HuH-7.5 (cell line): ENCODE results near the gene F2RL2.

Source experiments
- DNase-seq: peaks from one replicate; pipeline ENCODE4 v3.0.0; 2011; ENCODE audit warnings: low spot score

Gene F2RL2, protein sequence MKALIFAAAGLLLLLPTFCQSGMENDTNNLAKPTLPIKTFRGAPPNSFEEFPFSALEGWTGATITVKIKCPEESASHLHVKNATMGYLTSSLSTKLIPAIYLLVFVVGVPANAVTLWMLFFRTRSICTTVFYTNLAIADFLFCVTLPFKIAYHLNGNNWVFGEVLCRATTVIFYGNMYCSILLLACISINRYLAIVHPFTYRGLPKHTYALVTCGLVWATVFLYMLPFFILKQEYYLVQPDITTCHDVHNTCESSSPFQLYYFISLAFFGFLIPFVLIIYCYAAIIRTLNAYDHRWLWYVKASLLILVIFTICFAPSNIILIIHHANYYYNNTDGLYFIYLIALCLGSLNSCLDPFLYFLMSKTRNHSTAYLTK

DNA sequence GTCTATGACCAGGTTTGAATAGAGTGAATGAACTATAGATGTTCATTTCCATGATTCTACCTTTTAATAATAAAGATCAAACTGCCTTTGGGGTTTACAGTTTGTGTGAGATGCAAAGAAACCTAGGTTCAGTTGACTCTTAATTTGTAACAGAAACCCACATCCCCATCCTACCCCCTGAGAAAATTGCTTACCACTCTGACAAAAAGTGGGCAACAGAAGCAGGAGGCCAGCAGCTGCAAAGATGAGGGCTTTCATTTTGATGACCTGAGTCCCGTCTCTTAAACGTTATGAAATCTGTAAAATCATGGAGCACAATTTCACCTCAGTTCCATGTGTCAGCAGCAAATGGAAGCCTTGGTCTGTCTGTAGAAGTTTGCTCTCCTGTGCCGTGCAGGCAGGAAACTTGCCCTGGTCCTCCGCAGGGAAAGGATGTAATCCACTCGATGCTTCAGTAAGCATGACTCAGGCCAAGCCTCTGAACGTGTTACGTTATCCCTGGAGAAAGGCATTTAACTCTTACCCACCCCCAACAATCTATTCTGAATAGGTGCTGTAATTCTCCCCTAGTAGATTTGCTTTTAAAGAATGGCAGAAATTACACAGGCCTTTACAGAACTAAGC, at the start of gene F2RL2:
Gene F2RL2, minus strand, starts transcription at position 431 of the 624 bp plus-strand sequence. Its CDS starts 173 bp downstream, at position 258.
- DNase-seq: peak; percentile 8

DNA sequence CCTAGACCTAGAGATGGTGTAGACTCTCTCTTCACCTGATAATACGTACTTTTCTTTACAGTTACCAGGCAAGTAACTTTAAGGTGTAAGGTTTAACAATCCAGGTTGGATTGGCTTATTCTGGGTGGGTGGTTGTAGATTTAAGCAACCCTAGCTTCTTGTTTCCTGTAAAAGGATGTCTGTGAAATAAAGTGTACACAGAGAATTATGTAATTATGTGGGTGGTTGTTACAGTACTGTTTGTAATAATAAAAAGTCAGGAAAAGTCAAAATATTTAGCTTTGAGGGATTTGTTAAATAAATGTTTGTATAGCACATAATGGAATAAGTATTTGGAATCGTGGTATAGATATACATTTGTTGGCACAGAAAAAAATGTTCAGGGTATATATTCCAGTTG, 49.0 kb upstream of the F2RL2 start:
- DNase-seq: no peak

DNA sequence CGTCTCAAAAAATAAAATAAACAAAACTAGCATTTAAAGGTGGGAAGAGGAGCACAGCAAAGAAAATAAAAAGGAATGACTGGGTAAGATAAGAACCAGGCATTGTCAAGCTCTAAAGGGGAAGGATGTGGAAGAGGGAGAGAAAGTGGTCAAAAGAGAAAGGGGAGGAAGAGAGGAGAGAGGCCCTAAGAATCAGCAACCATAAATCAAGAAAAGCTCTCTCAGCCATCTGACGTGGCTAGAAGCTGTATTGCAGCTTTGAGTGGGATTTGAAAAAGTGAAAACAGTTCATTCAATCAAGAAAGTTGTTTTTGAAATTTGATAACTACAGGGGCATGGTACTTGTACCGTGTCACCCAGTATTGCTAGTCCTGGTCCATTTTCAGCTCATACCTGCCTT, 47.3 kb upstream of the F2RL2 start:
- no peak for DNase-seq

DNA sequence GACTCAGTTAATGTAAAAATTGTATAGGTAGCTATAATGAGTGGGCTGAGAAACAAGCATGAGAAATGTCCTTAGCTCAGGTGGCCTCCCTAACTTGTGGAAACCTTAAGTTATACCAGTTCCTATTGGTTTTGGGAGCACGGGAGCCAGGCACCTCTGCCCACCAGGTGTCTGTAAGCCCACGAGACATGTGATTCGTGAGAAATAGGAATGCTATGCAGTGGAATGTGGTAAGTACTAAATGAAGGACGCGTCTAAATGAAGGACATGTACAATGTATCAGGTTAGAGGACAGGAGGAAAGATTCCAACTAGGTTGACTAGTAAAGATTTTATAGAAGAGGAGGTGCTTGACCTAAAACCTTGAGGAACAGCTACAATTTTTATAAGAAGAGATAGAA, 46.0 kb upstream of the F2RL2 start:
- no peak for DNase-seq

DNA sequence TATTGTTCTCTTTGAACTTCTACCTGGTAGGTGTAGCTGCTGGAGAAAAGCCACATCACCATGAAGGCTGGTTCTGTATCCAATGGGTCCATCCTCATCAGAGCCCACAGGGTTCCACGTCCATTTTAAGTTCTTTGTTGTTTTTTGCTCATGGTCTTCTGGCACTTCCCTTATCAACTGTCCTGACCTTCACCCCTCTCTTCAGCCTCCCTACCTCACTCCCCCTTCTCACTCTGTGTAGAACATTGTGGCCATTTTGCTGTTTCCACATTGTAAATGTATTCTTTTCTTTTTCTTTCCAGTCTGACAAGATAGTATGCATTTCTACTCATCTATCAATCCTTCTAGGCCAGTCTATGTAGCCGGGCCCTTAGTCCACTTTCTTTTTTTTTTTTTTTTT, 44.3 kb upstream of the F2RL2 start:
- DNase-seq: no peak

DNA sequence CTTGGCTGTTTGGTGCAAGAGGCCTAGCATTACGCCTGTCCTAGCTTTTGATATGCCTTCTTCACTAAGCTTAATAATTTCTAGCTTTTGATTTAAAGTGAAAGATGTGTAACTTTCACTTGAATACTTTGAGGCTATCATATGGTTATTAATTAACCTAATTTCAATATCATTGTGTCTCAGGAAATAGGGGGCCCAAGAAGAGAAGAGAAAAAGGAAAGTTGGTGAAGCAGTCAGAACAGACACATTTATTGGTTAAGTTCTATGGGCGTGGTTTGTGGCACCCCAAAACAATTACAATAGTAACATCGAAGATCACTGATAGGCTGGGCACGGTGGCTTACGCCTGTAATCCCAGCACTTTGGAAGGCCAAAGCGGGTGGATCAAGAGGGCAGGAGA, 40.9 kb upstream of the F2RL2 start:
- DNase-seq: no peak

DNA sequence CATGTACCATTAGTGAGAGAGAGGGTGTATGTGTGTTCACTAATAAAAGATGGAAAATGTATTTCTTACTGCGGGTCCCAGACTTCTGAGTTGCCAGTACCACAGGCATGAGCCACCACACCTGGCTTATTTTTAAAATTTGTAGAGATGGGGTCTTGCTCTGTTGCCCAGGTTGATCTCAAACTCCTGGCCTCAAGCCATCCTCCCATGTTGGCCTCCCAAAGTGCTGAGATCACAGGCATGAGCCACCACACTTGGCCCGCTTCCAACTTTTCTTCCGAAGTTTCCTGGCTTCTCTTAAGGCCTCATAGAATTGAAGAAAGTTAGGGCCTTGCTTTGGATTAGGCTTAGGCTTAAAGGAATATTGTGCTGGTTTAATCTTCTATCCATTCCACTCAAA, 40.4 kb upstream of the F2RL2 start:
- DNase-seq: no peak

DNA sequence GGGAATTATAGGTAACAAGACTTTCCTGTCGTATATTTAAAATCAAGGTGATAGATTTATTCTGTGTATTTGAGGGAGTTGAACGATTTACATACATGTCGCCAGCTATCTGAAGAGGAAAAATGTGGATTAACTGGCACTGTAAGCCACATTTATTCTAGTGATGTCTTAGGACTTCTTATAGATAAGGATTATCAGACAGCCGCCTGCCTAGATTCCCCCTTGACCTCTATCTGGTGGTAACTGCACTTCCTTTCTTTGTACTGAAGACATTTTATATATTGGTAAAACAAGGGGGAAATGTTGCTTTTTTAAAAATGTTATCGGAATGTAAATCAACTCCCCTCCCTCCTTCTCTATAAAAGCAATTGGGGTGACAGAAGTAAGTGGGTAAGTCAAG, 39.3 kb upstream of the F2RL2 start:
- DNase-seq: no peak

DNA sequence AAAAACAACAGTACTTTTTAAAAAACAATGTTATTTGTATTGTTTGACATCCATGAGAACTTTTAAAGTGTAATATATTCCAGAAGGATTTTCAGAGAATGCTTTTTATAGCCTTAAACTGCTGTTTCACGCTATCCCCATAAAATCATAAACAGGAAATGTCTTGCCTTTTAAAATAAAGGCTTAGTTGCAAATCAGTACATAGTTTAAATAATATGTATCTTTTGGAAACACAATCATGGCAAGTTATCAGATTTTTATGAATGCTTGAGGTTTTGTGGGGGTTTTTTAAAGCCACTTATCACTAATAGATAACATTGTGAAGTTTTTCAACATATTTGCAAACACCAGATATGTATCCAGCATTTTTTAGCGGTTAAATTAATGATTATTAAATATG, 37.2 kb upstream of the F2RL2 start:
- DNase-seq: no peak

DNA sequence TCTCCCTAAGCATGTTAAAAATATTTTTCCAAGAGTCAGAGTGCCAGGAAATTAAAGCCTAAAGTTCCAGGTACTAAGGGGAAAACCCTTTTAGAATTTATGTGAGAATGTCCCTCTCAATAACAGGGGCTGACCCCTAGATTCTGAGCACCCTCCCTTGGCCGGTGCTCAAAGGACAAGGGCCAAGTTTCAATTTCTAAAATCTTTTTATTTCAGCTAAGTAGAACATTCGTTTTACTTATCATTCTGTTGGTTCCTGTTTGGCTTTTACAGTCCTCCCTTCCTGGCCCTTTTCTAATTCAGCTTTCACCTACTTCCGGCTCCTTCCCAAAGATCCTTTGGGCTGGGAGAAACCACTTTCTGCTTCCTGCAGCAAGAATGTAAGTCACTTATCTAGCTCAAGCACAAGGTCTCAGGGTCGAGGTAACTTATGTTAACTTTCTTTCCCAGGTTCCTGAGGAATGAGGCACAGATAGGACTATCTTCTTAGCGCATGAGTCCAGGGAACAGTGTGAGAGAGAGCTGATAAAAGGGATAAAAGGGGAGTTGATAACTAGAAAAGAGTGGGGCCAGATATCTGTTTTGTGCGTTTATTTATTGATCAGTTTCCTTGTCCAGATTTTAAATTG, 34.6 kb upstream of the F2RL2 start:
- DNase-seq: no peak

DNA sequence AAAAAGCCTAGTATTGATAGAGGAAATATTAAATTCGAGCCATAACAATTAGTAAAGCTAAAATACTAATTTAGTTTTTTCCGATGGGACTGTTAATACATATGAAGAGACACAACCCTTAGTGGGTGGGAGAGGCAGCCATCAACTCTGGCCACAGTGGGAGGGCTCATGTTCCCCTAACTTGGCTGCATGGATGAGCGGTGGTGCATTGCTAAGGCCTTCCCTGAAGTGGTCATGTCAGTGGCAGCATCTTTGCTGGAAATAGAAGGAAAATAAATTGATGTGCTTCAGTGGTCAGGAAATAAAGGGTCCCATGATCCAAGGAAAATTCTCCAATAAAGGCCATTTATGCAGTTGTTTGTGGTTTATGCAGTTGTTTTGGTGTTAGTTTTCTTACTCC, 33.9 kb upstream of the F2RL2 start:
- no peak for DNase-seq

DNA sequence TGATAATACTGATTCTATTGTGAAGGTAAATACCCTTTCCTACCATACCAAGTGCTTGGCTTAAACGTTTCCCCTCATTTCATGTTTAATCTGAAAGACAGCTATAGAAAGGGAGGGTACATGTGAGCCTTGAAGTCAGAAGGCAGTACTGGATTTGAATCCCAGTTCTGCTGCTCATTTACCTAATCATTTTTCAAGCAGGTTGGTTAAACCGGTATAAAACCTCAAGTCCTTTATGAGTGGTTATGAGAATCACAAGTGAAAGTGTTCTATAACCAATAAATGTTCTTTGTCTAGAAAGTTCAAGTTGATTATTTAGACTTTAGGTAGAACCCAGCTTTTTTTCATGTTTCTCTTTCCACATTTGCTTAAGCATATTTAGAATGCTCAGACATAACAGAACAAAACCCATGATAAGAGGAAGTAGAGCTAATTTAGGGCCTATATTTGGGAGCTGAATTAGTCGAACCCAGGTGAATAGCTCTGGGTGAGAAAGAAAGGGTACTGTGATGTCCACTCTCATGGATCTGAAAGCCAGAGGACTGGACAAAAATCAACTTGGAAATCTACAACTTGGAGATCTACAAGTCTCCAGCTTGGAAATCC, 29.7 kb upstream of the F2RL2 start:
- no peak for DNase-seq

DNA sequence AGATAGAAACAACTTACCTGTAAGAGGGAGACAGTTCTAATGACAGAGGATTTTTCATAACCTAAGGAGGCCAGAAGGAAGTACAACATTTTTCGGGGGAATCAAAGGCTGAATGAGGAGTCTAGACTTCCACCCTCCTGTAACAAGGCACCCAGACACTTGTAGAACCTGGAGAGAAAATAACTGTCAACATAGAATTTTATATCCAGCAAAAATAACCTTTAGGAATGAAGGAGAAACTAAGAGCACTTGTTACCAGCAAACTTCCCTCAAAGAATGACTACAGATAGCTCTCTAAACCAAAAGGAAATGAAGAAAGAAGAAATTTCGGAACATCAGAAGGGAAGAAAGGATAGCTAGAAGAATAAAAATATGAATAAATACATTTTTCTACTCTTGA, 25.9 kb upstream of the F2RL2 start:
- no peak for DNase-seq

DNA sequence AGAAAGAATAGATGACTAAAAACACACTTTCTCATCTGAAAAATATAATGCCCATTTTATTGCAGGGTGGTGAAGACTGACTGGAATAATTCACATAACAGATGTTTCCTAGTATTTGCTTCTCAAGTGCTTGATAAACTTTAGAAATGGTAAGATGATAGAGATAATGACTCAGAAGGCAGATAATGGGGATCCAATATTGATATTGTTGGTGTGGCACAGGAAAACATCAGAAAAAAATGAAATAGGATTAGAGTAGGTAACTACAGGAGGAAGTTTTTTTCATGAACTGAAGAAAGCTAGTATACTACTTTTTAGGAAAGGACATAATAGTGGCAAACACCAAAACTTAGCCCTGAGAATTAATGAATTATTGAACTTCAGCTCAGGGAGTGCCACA, 20.2 kb upstream of the F2RL2 start:
- DNase-seq: no peak

DNA sequence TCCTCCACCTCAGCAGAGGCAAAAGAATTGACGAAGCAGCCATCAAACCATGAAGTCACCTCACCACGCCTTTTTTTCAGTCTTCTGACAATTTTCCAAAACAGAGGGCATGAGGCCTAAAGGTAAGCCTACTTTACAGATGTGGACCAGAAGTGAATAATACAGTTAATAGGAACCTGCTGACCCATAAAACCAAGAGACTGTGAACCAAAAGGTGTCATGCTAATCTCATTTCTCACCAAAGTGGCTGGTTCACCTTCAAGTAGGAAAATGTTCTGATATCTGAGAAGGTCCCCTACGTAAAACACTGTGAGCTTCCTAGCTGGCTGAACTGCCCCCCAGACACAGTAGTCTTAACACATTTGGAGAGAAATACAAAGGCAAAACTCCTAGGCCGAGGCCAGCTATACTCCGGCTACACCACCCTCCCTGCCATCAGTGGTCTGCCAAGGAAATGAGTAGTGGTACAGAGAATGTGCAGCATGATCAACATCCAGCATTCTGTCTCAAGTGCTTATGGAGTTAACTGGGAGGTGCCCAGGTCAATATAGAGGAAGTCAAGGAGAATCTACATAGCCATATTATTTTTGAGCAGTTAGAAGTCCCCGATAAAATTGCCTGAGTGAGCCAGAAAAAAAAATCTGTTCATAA, 19.3 kb upstream of the F2RL2 start:
- no peak for DNase-seq

DNA sequence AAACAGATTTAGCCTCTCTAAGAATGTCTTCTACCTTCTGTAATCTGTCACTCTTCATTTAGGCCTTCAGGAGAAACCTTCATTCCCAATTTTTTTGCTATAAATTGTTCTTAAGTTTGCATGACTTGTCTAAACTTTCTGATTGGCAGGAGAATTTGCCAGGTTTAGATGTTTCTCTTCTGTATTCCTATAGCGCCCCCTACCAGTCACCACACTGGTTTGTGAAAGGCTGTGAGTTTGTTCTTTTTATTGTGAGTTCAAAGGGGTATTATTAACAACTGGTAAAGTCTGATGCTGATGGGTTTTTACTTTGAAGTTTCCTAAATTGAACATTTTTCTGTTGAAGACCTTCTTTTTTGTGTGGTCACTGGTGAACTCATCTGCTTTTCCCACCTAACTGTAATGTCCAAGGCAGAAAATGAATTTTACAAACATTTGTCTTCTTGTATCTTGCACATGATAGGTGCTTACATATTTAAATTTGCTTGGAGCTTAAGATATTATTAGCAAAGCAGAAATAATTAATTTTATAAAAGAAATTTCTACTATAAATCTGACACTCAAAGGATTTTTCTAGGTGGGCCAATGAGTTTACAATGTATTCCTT, 18.4 kb upstream of the F2RL2 start:
- peak; percentile 7 for DNase-seq

DNA sequence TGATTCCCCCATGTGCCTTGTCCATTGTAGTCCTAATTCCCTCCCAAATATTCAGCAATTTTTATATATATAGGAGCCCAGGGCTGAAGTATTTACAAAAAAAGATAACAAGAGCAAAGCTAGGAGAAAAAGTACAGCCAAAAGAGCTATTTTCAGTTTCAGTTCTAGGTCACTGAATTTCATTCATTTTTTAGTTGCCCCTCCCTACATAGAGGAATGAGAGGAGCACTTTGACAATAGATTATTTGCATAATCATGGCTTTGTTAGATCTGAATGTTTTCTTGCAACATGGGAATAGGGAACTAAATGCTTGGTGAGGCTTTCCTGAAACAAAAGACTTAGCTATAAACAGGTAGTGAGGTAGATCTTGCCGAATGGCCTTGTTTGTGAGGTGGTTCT, 15.3 kb upstream of the F2RL2 start:
- no peak for DNase-seq

DNA sequence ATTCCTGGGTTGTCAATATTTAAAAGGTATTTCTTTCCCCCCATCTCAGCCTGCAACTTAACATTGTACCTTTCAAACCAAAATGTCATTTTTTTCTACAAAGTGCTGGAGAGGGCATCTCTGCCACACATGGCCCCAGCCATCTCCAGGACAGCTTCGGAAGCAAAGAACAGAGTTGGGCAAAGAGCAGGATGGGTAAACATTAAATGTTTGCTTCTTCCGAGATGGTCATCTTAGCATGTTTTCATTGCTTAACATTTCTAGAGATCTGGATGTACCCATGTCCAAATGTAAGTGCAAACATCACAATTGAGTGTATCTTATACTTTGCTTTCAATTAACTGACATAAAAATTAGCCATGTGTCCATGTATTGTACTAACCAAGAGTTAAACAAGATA, 14.3 kb upstream of the F2RL2 start:
- DNase-seq: no peak

DNA sequence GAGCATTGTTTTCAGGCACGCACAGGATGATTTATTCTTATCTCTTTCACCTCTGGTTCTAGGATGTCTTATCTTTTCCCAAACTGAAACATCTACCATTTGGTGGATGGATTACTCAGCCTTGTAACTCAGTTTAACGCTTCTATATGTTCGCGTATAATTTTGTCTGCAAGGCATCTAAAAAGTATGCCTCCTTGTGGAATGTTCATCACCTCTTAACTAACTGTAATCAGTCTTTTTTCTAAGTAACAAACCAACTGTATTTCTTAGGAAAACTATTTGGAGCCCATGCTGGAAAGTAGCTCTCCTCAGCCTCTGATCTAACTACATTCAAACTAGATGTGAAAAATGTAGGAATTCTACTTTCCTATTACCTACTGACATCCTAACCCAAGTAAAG, 11.5 kb upstream of the F2RL2 start:
- no peak for DNase-seq

DNA sequence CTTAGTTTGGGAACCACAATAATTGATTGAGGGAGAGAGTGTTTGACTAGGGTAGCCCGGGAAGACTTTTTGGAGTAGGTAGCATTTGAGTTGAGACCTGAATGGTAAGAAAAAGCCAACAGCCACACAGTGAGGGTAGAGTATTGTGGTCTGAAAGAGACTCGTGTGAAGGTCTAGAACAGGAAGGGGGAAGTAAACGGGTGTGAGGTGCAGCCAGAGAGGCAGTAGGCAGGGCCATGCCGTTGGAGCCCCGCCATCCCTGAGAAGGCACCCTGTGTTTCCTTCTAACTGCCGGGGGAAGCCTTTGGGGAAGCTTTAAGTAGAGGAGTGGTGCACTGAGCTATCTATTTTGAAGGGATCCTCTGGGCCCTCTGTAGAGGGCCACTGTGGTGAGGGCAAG, 3.5 kb upstream of the F2RL2 start:
- no peak for DNase-seq

DNA sequence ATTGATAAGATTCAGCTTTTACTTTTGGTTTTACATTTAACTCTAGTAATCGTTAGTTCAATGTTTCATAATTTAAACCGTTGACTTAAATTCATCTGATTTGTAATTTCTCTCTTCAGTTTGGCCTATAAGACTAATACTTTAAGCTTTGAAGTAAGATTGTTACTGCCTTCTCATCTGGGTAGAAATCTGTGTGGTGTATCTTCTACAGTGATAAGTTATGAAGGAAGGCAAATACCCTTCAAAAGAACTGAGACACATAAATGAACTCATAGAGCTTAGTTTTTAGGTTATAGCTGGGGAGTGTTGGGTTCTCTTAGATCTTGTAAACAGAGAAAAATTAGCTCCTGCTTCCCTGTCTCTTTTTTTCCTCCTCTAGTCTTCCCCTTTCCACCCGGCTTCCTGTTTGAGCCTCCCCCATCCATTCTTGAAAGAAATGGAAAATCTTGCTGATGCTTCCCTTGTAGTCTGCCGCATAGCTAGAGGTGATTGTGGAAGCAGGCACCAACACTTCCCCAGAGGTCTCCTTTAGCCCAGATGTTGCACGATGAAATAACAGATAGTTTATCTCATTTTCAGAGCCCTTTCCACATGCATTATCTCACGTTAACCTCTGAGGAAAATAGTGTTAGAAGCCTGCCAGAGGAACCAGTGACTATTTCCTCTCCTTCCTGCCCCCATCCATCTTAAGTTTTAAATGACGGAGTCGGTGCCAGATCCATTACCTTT, 2.0 kb upstream of the F2RL2 start:
- no peak for DNase-seq
